Measurements from ENCODE around the gene BZW1. TPM values are rescaled to one million over a fixed set of nuclear protein-coding genes. Genes with fewer than 3 reads are reported as not detected.

BZW1 gene
- total RNA-seq, 1 experiment from 2014 or later, result 353 TPM

DNA sequence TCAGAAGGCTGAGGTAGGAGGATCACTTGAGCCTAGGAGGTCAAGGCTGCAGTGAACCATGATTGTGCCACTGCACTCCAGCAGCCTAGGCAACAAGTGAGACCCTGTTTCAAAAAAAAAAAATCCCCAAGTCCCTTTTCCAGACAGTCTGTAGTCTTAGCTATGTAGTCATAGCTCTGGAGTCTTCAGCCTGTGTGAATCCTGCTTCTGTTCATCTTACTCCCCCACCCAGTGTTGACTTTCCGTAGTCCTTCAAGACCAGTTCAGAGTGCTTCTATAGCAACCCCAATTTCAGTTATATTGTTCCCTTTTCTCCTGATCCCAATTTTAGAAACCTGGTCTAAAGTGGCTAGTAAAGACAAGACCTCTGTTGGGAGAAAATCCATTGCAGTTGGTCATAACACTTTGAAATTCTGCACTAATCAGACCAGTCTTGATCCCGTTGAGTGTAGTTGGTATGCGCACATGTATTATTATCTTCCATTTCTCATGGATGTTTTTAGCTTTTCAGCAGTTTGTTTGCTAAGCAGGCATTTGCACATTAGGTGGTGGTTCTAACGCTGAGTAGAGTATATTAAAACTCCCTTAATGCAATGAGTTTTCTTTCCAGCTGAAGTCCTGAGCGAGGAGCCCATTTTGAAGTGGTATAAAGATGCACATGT lies 9.0 kb downstream of the BZW1 start:
- no peaks in the 10 kb centered on the region for H3K27me3 Mint-ChIP-seq (ENCODE audit: insufficient read depth, unreplicated experiment)
- no TSS peak for BruUV-seq (replicated peaks)
- DNase-seq (ENCODE audit: unreplicated experiment), result no peak
- H3K4me1 Mint-ChIP-seq (ENCODE audit: insufficient read depth, unreplicated experiment), result no peaks in the 10 kb centered on the region
- H3K27ac Mint-ChIP-seq (ENCODE audit: low read depth, unreplicated experiment), result no peak overlapping the region
- ChIA-PET POLR2A (interaction anchor here (1.0 to 1.5 kb wide), 3 partner anchors 10 to 69 kb away, joined by 3 to 4 read pairs (median 3); partner anchors contain the start of genes CLK1, NIF3L1 and PPIL3), CTCF (interaction anchor here (0.6 to 1.3 kb wide), 3 partner anchors 13 to 109 kb away, joined by 3 to 6 read pairs (median 4); no protein-coding TSS in a partner anchor)
- intact Hi-C loops (cut with micrococcal nuclease), result no loop called here
- no peaks in the 10 kb centered on the region for H3K9me3 Mint-ChIP-seq (ENCODE audit: unreplicated experiment)
- H3K36me3 Mint-ChIP-seq (ENCODE audit: insufficient read depth, unreplicated experiment), result peaks cover 70% of the 10 kb centered on the region
- TF ChIP-seq, protein P1, sequence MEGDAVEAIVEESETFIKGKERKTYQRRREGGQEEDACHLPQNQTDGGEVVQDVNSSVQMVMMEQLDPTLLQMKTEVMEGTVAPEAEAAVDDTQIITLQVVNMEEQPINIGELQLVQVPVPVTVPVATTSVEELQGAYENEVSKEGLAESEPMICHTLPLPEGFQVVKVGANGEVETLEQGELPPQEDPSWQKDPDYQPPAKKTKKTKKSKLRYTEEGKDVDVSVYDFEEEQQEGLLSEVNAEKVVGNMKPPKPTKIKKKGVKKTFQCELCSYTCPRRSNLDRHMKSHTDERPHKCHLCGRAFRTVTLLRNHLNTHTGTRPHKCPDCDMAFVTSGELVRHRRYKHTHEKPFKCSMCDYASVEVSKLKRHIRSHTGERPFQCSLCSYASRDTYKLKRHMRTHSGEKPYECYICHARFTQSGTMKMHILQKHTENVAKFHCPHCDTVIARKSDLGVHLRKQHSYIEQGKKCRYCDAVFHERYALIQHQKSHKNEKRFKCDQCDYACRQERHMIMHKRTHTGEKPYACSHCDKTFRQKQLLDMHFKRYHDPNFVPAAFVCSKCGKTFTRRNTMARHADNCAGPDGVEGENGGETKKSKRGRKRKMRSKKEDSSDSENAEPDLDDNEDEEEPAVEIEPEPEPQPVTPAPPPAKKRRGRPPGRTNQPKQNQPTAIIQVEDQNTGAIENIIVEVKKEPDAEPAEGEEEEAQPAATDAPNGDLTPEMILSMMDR (IDR thresholded peaks at IDR 0.05; ENCODE audit: unreplicated experiment), result no peak
- H3K4me3 Mint-ChIP-seq (ENCODE audit: unreplicated experiment), result no peak overlapping the region

DNA sequence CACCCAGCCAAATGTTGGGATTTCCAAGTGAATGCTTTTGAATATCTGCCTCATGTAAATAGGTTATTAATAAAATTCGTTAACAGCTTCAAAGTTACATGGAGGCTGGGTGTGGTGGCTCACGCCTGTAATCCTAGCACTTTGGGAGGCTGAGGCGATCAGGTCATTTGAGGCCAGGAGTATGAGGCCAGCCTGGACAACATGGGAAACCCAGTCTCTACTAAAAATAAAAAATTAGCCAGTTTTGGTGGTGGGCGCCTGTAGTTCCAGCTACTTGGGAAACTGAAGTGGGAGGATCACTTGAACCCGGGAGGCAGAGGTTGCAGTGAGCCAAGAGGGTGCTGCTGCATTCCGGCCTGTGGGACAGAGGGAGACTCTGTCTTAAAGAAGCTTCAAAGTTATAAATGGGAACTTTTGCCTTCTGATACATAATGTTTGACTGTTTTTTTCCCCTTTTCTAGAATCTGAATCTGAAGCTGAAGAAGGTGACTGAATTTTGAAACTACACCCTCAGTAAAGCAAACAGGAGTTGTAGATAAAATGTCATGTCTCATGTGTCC lies 10.1 kb downstream of the BZW1 start:
- no TSS peak for BruUV-seq (replicated peaks)
- TF ChIP-seq, protein P1 (IDR thresholded peaks at IDR 0.05; ENCODE audit: unreplicated experiment), result no peak
- H3K27me3 Mint-ChIP-seq (ENCODE audit: insufficient read depth, unreplicated experiment), result no peaks in the 10 kb centered on the region
- no peaks in the 10 kb centered on the region for H3K4me1 Mint-ChIP-seq (ENCODE audit: insufficient read depth, unreplicated experiment)
- no peak overlapping the region for H3K27ac Mint-ChIP-seq (ENCODE audit: low read depth, unreplicated experiment)
- peaks cover 59% of the 10 kb centered on the region for H3K36me3 Mint-ChIP-seq (ENCODE audit: insufficient read depth, unreplicated experiment)
- H3K9me3 Mint-ChIP-seq (ENCODE audit: unreplicated experiment), result no peaks in the 10 kb centered on the region
- ChIA-PET CTCF (interaction anchor here (0.6 to 1.3 kb wide), 4 partner anchors 14 to 269 kb away, joined by 3 to 6 read pairs (median 4); no protein-coding TSS in a partner anchor), POLR2A (interaction anchor here (1.0 to 1.1 kb wide), 2 partner anchors 42 to 68 kb away, joined by 3 read pairs; partner anchors contain the start of genes CLK1, NIF3L1 and PPIL3)
- intact Hi-C loops (cut with micrococcal nuclease), result no loop called here
- DNase-seq (ENCODE audit: unreplicated experiment), result no peak
- H3K4me3 Mint-ChIP-seq (ENCODE audit: unreplicated experiment), result no peak overlapping the region

DNA sequence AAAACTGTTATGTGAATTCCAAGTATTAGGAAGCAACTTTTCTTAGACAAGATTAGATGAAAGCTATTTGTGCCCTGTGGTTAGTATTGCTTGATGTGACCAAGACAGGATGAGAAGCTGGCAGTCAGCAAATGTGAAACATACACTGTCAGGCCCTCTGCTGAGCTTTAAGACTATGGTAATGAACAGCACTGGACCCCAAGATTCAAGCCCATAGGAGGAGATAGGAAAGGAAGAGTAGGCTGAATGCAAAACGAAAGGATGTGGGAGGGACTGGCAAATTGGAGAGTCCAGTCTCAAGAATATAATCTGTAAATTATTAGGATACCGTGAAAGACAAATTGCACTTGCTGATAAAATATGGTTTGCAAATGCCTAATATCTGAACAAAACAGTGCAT lies 16.4 kb downstream of the BZW1 start:
- POLR2A ChIA-PET, result interaction anchor here (1.6 to 2.2 kb wide), 2 partner anchors 12 to 25 kb away, joined by 3 to 8 read pairs; no protein-coding TSS in a partner anchor
- DNase-seq (ENCODE audit: unreplicated experiment), result no peak
- CTCF ChIA-PET, result interaction anchor here (1.1 to 1.5 kb wide), 5 partner anchors 9 to 115 kb away, joined by 3 to 7 read pairs (median 5); no protein-coding TSS in a partner anchor
- Mint-ChIP-seq H3K27me3 (ENCODE audit: insufficient read depth, unreplicated experiment) (no peaks in the 10 kb centered on the region), H3K27ac (ENCODE audit: low read depth, unreplicated experiment) (no peak overlapping the region), H3K4me1 (ENCODE audit: insufficient read depth, unreplicated experiment) (no peaks in the 10 kb centered on the region), H3K4me3 (ENCODE audit: unreplicated experiment) (no peak overlapping the region), H3K9me3 (ENCODE audit: unreplicated experiment) (no peaks in the 10 kb centered on the region), H3K36me3 (ENCODE audit: insufficient read depth, unreplicated experiment) (peaks cover 17% of the 10 kb centered on the region)
- intact Hi-C loops (cut with micrococcal nuclease), result no loop called here
- TF ChIP-seq, protein P1 (IDR thresholded peaks at IDR 0.05; ENCODE audit: unreplicated experiment), result no peak
- no TSS peak for BruUV-seq (replicated peaks)

DNA sequence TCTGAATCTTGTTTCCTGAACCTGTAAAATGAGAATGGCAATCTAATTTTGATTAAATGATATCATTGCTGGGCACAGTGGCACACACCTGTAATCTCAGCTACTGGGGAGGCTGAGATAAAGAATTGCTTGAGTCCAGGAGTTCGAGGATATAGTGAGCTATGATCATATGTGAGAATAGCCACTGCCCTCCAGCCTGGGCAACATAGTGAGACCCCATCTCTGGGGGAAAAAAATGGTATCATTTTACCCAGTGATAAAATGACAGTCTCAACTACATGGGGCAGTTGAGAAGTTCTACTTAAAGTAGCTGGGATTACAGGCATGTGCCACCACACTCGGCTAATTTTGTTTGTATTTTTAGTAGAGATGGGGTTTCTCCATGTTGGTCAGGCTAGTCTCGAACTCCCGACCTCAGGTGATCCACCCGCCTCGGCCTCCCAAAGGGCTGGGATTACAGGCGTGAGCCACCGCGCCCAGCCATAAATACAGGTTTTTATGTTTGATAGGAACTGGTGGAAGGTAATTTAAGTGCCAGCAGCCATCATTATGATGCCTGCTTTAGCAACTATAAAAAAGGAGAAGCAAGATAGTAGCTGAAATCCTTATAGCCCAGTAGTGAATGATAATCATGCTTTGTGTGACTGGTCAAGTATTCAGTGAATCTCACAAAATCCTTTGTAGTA lies 17.0 kb downstream of the BZW1 start:
- CTCF ChIA-PET, result interaction anchor here (0.8 to 1.5 kb wide), 5 partner anchors 10 to 115 kb away, joined by 3 to 7 read pairs (median 4); no protein-coding TSS in a partner anchor
- no TSS peak for BruUV-seq (replicated peaks)
- no peak for DNase-seq (ENCODE audit: unreplicated experiment)
- no peaks in the 10 kb centered on the region for H3K9me3 Mint-ChIP-seq (ENCODE audit: unreplicated experiment)
- peaks cover 16% of the 10 kb centered on the region for H3K36me3 Mint-ChIP-seq (ENCODE audit: insufficient read depth, unreplicated experiment)
- POLR2A ChIA-PET, result interaction anchor here (1.4 to 2.2 kb wide), 3 partner anchors 13 to 25 kb away, joined by 3 to 8 read pairs (median 3); no protein-coding TSS in a partner anchor
- TF ChIP-seq, protein P1 (IDR thresholded peaks at IDR 0.05; ENCODE audit: unreplicated experiment), result no peak
- H3K4me1 Mint-ChIP-seq (ENCODE audit: insufficient read depth, unreplicated experiment), result no peaks in the 10 kb centered on the region
- no peak overlapping the region for H3K27ac Mint-ChIP-seq (ENCODE audit: low read depth, unreplicated experiment)
- intact Hi-C loops (cut with micrococcal nuclease), result no loop called here
- H3K4me3 Mint-ChIP-seq (ENCODE audit: unreplicated experiment), result no peak overlapping the region
- H3K27me3 Mint-ChIP-seq (ENCODE audit: insufficient read depth, unreplicated experiment), result no peaks in the 10 kb centered on the region

Measured in MCF 10A (cell line).